ENCODE data around the gene ZNF516.

GRCh38 chr18:76437011-76437410 lies 58.0 kb downstream of the ZNF516 start:
- TF ChIP-seq ZNF354B (CRISPR knock-in tag; IDR thresholded peaks at IDR 0.05), result no peak
- TF ChIP-seq KLF6 (CRISPR knock-in tag; IDR thresholded peaks at IDR 0.05), result no peak
- TF ChIP-seq, protein P1, sequence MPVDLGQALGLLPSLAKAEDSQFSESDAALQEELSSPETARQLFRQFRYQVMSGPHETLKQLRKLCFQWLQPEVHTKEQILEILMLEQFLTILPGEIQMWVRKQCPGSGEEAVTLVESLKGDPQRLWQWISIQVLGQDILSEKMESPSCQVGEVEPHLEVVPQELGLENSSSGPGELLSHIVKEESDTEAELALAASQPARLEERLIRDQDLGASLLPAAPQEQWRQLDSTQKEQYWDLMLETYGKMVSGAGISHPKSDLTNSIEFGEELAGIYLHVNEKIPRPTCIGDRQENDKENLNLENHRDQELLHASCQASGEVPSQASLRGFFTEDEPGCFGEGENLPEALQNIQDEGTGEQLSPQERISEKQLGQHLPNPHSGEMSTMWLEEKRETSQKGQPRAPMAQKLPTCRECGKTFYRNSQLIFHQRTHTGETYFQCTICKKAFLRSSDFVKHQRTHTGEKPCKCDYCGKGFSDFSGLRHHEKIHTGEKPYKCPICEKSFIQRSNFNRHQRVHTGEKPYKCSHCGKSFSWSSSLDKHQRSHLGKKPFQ (CRISPR knock-in tag; IDR thresholded peaks at IDR 0.05; ENCODE audit: insufficient replicate concordance), result no peak
- TF ChIP-seq JUND (CRISPR knock-in tag; IDR thresholded peaks at IDR 0.05), result no peak
- TF ChIP-seq, protein P2, sequence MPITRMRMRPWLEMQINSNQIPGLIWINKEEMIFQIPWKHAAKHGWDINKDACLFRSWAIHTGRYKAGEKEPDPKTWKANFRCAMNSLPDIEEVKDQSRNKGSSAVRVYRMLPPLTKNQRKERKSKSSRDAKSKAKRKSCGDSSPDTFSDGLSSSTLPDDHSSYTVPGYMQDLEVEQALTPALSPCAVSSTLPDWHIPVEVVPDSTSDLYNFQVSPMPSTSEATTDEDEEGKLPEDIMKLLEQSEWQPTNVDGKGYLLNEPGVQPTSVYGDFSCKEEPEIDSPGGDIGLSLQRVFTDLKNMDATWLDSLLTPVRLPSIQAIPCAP (CRISPR knock-in tag; IDR thresholded peaks at IDR 0.05; ENCODE audit: low read depth), result no peak
- TF ChIP-seq CEBPB (IDR thresholded peaks at IDR 0.05; ENCODE audit: borderline replicate concordance, low read depth, low read length), result no peak
- TF ChIP-seq, protein P3, sequence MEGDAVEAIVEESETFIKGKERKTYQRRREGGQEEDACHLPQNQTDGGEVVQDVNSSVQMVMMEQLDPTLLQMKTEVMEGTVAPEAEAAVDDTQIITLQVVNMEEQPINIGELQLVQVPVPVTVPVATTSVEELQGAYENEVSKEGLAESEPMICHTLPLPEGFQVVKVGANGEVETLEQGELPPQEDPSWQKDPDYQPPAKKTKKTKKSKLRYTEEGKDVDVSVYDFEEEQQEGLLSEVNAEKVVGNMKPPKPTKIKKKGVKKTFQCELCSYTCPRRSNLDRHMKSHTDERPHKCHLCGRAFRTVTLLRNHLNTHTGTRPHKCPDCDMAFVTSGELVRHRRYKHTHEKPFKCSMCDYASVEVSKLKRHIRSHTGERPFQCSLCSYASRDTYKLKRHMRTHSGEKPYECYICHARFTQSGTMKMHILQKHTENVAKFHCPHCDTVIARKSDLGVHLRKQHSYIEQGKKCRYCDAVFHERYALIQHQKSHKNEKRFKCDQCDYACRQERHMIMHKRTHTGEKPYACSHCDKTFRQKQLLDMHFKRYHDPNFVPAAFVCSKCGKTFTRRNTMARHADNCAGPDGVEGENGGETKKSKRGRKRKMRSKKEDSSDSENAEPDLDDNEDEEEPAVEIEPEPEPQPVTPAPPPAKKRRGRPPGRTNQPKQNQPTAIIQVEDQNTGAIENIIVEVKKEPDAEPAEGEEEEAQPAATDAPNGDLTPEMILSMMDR (CRISPR knock-in tag; IDR thresholded peaks at IDR 0.05), result no peak
- TF ChIP-seq, protein P4, sequence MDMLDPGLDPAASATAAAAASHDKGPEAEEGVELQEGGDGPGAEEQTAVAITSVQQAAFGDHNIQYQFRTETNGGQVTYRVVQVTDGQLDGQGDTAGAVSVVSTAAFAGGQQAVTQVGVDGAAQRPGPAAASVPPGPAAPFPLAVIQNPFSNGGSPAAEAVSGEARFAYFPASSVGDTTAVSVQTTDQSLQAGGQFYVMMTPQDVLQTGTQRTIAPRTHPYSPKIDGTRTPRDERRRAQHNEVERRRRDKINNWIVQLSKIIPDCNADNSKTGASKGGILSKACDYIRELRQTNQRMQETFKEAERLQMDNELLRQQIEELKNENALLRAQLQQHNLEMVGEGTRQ (IDR thresholded peaks at IDR 0.05; ENCODE audit: low read depth, low read length), result no peak
- TF ChIP-seq, protein P4 (CRISPR knock-in tag; IDR thresholded peaks at IDR 0.05; ENCODE audit: borderline replicate concordance), result no peak
- no peak for TF ChIP-seq TCF12 (IDR thresholded peaks at IDR 0.05)
- TF ChIP-seq TCF12 (CRISPR knock-in tag; IDR thresholded peaks at IDR 0.05), result no peak
- no peak for TF ChIP-seq SP4 (CRISPR knock-in tag; IDR thresholded peaks at IDR 0.05)
- TF ChIP-seq ZFAT (CRISPR knock-in tag; conservative IDR thresholded peaks at IDR 0.05), result no peak
- no peak for TF ChIP-seq ZNF724P (CRISPR knock-in tag; IDR thresholded peaks at IDR 0.05; ENCODE audit: borderline replicate concordance)
- TF ChIP-seq ZNF552 (CRISPR knock-in tag; IDR thresholded peaks at IDR 0.05; ENCODE audit: borderline replicate concordance), result no peak
- no peak for TF ChIP-seq SP2 (CRISPR knock-in tag; IDR thresholded peaks at IDR 0.05)
